Activated CD4-positive, alpha-beta memory T cell treated with anti-CD3 and anti-CD28 coated beads for 36 hours (primary cell): ENCODE data around the gene HMGB1. TPM values are rescaled to one million over a fixed set of nuclear protein-coding genes. Genes with fewer than 3 reads are reported as not detected.
A peak's percentile ranks its signal among the peaks of the same experiment; 100 is the strongest.
"Not testable (repeated sequence)": the region's sequence is repeated elsewhere in the genome, so short reads cannot be mapped to it uniquely, and the experiment has no call there.

Source experiments
- CTCF ChIA-PET: fragments of 350-600 bp; sonication (Branson Sonifier 250); formaldehyde crosslinking; loops from one replicate; lab custom pipeline; 2021; ENCODE audit warnings: antibody characterized with exemption, inconsistent platforms; lab: Charles Lee
- POLR2A ChIA-PET: fragments of 350-600 bp; sonication (Branson Sonifier 250); formaldehyde crosslinking; loops from one replicate; lab custom pipeline; 2021; ENCODE audit warnings: antibody characterized with exemption; lab: Charles Lee
- DNase-seq: peaks from one replicate; pipeline ENCODE4 v3.0.0-alpha.2; 2020
- H3K27ac Mint-ChIP-seq: one replicate; pipeline ENCODE4 v1.8.0; 2021; ENCODE audit warnings: mixed read lengths
- H3K27me3 Mint-ChIP-seq: one replicate; pipeline ENCODE4 v1.8.0; 2021; ENCODE audit warnings: mixed read lengths
- H3K36me3 Mint-ChIP-seq: one replicate; pipeline ENCODE4 v1.8.0; 2021; ENCODE audit warnings: mixed read lengths
- H3K4me1 Mint-ChIP-seq: one replicate; pipeline ENCODE4 v1.8.0; 2021; ENCODE audit warnings: low read depth, mixed read lengths
- H3K4me3 Mint-ChIP-seq: one replicate; pipeline ENCODE4 v1.8.0; 2021; ENCODE audit warnings: mild to moderate bottlenecking, mixed read lengths
- H3K9me3 Mint-ChIP-seq: one replicate; pipeline ENCODE4 v1.8.0; 2021; ENCODE audit warnings: mixed read lengths
- intact Hi-C: fragments of 100-400 bp; cut with micrococcal nuclease; formaldehyde crosslinking; loops from one replicate; pipeline ENCODE4 v1.15.1; 2023
- total RNA-seq, 2 experiments: library from RNA; stranded (reverse); gene quantifications; one replicate each; pipeline ENCODE4 v1.2.3, GENCODE V29; 2021

Gene HMGB1
- total RNA-seq, 2 experiments from 2014 or later, result 689 to 693 TPM

- CTCF ChIA-PET, result interaction anchor here (0.6 to 2.2 kb wide), 2 partner anchors 67 to 339 kb away, joined by 3 to 8 read pairs; no protein-coding TSS in a partner anchor
- H3K36me3 Mint-ChIP-seq, result peaks cover 31% of the 10 kb centered on the region
- intact Hi-C loops, result loop anchor here (1.0 to 10.0 kb wide), 14 partner anchors 34 to 870 kb away; partner anchors contain the start of genes SLC7A1, UBE2L5 and UBL3
- H3K4me3 Mint-ChIP-seq, result peak overlapping the region; percentile 94
- DNase-seq, result peak; percentile 82
- peaks cover 3% of the 10 kb centered on the region for H3K27me3 Mint-ChIP-seq
- H3K27ac Mint-ChIP-seq, result peak overlapping the region; percentile 99
- H3K4me1 Mint-ChIP-seq, result peaks cover 31% of the 10 kb centered on the region
- no peaks in the 10 kb centered on the region for H3K9me3 Mint-ChIP-seq
- POLR2A ChIA-PET, result interaction anchor here (0.8 to 3.8 kb wide), 6 partner anchors 34 to 319 kb away, joined by 3 to 46 read pairs (median 6); partner anchors contain the start of genes UBE2L5 and USPL1
Measured at GRCh38 chr13:30464496-30465342, 1.0 kb downstream of the HMGB1 start.

- H3K9me3 Mint-ChIP-seq, result no peaks in the 10 kb centered on the region
- POLR2A ChIA-PET, result interaction anchor here (0.7 to 3.8 kb wide), 4 partner anchors 39 to 153 kb away, joined by 3 to 46 read pairs (median 12); partner anchors contain the start of genes UBE2L5 and USPL1
- peaks cover 37% of the 10 kb centered on the region for H3K4me1 Mint-ChIP-seq
- peak overlapping the region; percentile 99 for H3K27ac Mint-ChIP-seq
- DNase-seq, result peak; percentile 89
- H3K4me3 Mint-ChIP-seq, result peak overlapping the region; percentile 94
- intact Hi-C loops, result loop anchor here (1.0 to 10.0 kb wide), 11 partner anchors 33 to 869 kb away; partner anchors contain the start of genes SLC7A1, UBE2L5 and UBL3
- peaks cover 3% of the 10 kb centered on the region for H3K27me3 Mint-ChIP-seq
- CTCF ChIA-PET, result no interaction called here
- peaks cover 39% of the 10 kb centered on the region for H3K36me3 Mint-ChIP-seq
Measured at GRCh38 chr13:30463787-30464495, 1.8 kb downstream of the HMGB1 start.

GRCh38 chr13:30461279-30462066, 4.3 kb downstream of the HMGB1 start:
- POLR2A ChIA-PET, H3K27me3 Mint-ChIP-seq, H3K4me3 Mint-ChIP-seq, DNase-seq, H3K9me3 Mint-ChIP-seq: not testable (repeated sequence)
- Mint-ChIP-seq H3K27ac (peak overlapping the region; percentile 74), H3K36me3 (peaks cover 50% of the 10 kb centered on the region), H3K4me1 (peaks cover 34% of the 10 kb centered on the region)
- CTCF ChIA-PET, result interaction anchor here (0.7 to 2.1 kb wide), 8 partner anchors 44 to 336 kb away, joined by 3 to 18 read pairs (median 4); partner anchors contain the start of gene KATNAL1
- intact Hi-C loops, result loop anchor here (10.0 kb wide), 2 partner anchors 583 to 867 kb away; partner anchors contain the start of gene SLC7A1

GRCh38 chr13:30457306-30457891, 8.3 kb downstream of the HMGB1 start:
- CTCF ChIA-PET, result interaction anchor here (1.6 kb wide), 1 partner anchor 325 kb away, joined by 4 read pairs; no protein-coding TSS in a partner anchor

GRCh38 chr13:30456290-30456689, 9.4 kb downstream of the HMGB1 start:
- ChIA-PET POLR2A (no interaction called here), CTCF (no interaction called here)
- Mint-ChIP-seq H3K4me3 (no peak overlapping the region), H3K27ac (no peak overlapping the region), H3K4me1 (peaks cover 18% of the 10 kb centered on the region), H3K9me3 (no peaks in the 10 kb centered on the region), H3K27me3 (no peaks in the 10 kb centered on the region), H3K36me3 (peaks cover 22% of the 10 kb centered on the region)
- intact Hi-C loops, result loop anchor here (5.0 kb wide), 1 partner anchor 199 kb away; no protein-coding TSS in a partner anchor
- DNase-seq, result no peak

More at GRCh38 chr13:30457306-30457891, 8.3 kb downstream of the HMGB1 start:
- Mint-ChIP-seq H3K27me3 (no peaks in the 10 kb centered on the region), H3K9me3 (no peaks in the 10 kb centered on the region), H3K27ac (no peak overlapping the region), H3K4me1 (peaks cover 28% of the 10 kb centered on the region), H3K4me3 (no peak overlapping the region), H3K36me3 (peaks cover 29% of the 10 kb centered on the region)
- POLR2A ChIA-PET, result interaction anchor here (1.8 kb wide), 1 partner anchor 82 kb away, joined by 4 read pairs; no protein-coding TSS in a partner anchor
- intact Hi-C loops, result loop anchor here (5.0 kb wide), 1 partner anchor 200 kb away; no protein-coding TSS in a partner anchor
- no peak for DNase-seq

- POLR2A ChIA-PET, result no interaction called here
- H3K27ac Mint-ChIP-seq, result no peak overlapping the region
- no peaks in the 10 kb centered on the region for H3K27me3 Mint-ChIP-seq
- DNase-seq, result no peak
- CTCF ChIA-PET, result interaction anchor here (0.7 to 1.1 kb wide), 2 partner anchors 13 to 332 kb away, joined by 4 read pairs; no protein-coding TSS in a partner anchor
- no peaks in the 10 kb centered on the region for H3K9me3 Mint-ChIP-seq
- intact Hi-C loops, result loop anchor here (5.0 kb wide), 1 partner anchor 198 kb away; no protein-coding TSS in a partner anchor
- H3K4me1 Mint-ChIP-seq, result peaks cover 17% of the 10 kb centered on the region
- H3K36me3 Mint-ChIP-seq, result peaks cover 21% of the 10 kb centered on the region
- no peak overlapping the region for H3K4me3 Mint-ChIP-seq
Measured at GRCh38 chr13:30454991-30455390, 10.7 kb downstream of the HMGB1 start.

GRCh38 chr13:30453727-30454126, 12.0 kb downstream of the HMGB1 start:
- Mint-ChIP-seq H3K36me3 (peaks cover 10% of the 10 kb centered on the region), H3K4me3 (no peak overlapping the region), H3K9me3 (no peaks in the 10 kb centered on the region), H3K27me3 (no peaks in the 10 kb centered on the region), H3K27ac (no peak overlapping the region), H3K4me1 (peaks cover 10% of the 10 kb centered on the region)
- POLR2A ChIA-PET, result no interaction called here
- intact Hi-C loops, result no loop called here
- no peak for DNase-seq
- CTCF ChIA-PET, result interaction anchor here (1.1 kb wide), 1 partner anchor 321 kb away, joined by 3 read pairs; no protein-coding TSS in a partner anchor

- intact Hi-C loops, CTCF ChIA-PET, POLR2A ChIA-PET: not testable (repeated sequence)
Measured at GRCh38 chr13:30451476-30451875, 14.3 kb downstream of the HMGB1 start.

GRCh38 chr13:30450066-30450465, 15.7 kb downstream of the HMGB1 start:
- H3K27ac Mint-ChIP-seq, result no peak overlapping the region
- ChIA-PET CTCF (no interaction called here), POLR2A (no interaction called here)
- no peaks in the 10 kb centered on the region for H3K9me3 Mint-ChIP-seq
- peaks cover 3% of the 10 kb centered on the region for H3K27me3 Mint-ChIP-seq
- H3K36me3 Mint-ChIP-seq, result no peaks in the 10 kb centered on the region
- peaks cover 2% of the 10 kb centered on the region for H3K4me1 Mint-ChIP-seq
- no peak overlapping the region for H3K4me3 Mint-ChIP-seq
- intact Hi-C loops, result no loop called here
- no peak for DNase-seq

More at GRCh38 chr13:30451476-30451875, 14.3 kb downstream of the HMGB1 start:
- H3K4me1 Mint-ChIP-seq, H3K27ac Mint-ChIP-seq, H3K9me3 Mint-ChIP-seq, H3K4me3 Mint-ChIP-seq, DNase-seq, H3K27me3 Mint-ChIP-seq, H3K36me3 Mint-ChIP-seq: not testable (repeated sequence)

- intact Hi-C loops, result no loop called here
- Mint-ChIP-seq H3K9me3 (no peaks in the 10 kb centered on the region), H3K27ac (no peak overlapping the region), H3K4me1 (no peaks in the 10 kb centered on the region), H3K4me3 (no peak overlapping the region), H3K36me3 (no peaks in the 10 kb centered on the region), H3K27me3 (peaks cover 3% of the 10 kb centered on the region)
- ChIA-PET POLR2A (no interaction called here), CTCF (interaction anchor here (0.6 kb wide), 1 partner anchor 316 kb away, joined by 3 read pairs; no protein-coding TSS in a partner anchor)
- no peak for DNase-seq
Measured at GRCh38 chr13:30448441-30448840, 17.3 kb downstream of the HMGB1 start.

- intact Hi-C loops, result no loop called here
- H3K4me1 Mint-ChIP-seq, result peaks cover 3% of the 10 kb centered on the region
- CTCF ChIA-PET, result no interaction called here
- no peak overlapping the region for H3K27ac Mint-ChIP-seq
- POLR2A ChIA-PET, result no interaction called here
- no peak overlapping the region for H3K4me3 Mint-ChIP-seq
- H3K9me3 Mint-ChIP-seq, result no peaks in the 10 kb centered on the region
- no peak for DNase-seq
- H3K36me3 Mint-ChIP-seq, result no peaks in the 10 kb centered on the region
- H3K27me3 Mint-ChIP-seq, result peaks cover 3% of the 10 kb centered on the region
Measured at GRCh38 chr13:30446126-30446500, 19.6 kb downstream of the HMGB1 start.
